CD4-positive, CD25-positive, alpha-beta regulatory T cell (primary cell): ENCODE data around the gene ZNF710. TPM values are rescaled to one million over a fixed set of nuclear protein-coding genes. Genes with fewer than 3 reads are reported as not detected.

Experiments used
- ATAC-seq, 2 donors: fragments of 150-1000 bp; cut with Tn5 transposase; one replicate each; pipeline ENCODE4 v1.10.0; 2021; ENCODE audit warnings: low read depth in 2 of 2, moderate number of reproducible peaks in 2 of 2, moderate library complexity in 1 of 2
- DNase-seq, 3 donors: peaks; one replicate each; pipeline versions ENCODE4 v3.0.0 to v3.0.0-alpha.2; 2012 to 2022; ENCODE audit warnings: mixed read lengths in 1 of 3
- H3K27ac ChIP-seq: one replicate; pipeline ENCODE4 v1.7.0; 2013; ENCODE audit warnings: mild to moderate bottlenecking, low read length; ENCODE audit not compliant: insufficient read depth, poor library complexity, severe bottlenecking
- H3K27me3 ChIP-seq: one replicate; pipeline ENCODE4 v1.7.0; 2013; ENCODE audit warnings: low read length; ENCODE audit not compliant: control insufficient read depth, insufficient read depth
- H3K36me3 ChIP-seq: one replicate; pipeline ENCODE4 v1.7.0; 2013; ENCODE audit warnings: mild to moderate bottlenecking, low read length, moderate library complexity; ENCODE audit not compliant: control insufficient read depth, insufficient read depth
- H3K4me1 ChIP-seq: 2 replicates; pipeline ENCODE4 v1.7.0; 2013; ENCODE audit warnings: mild to moderate bottlenecking, low read length; ENCODE audit not compliant: insufficient read depth, control insufficient read depth, poor library complexity, severe bottlenecking
- H3K4me3 ChIP-seq: one replicate; pipeline ENCODE4 v1.7.0; 2013; ENCODE audit warnings: low read depth, mild to moderate bottlenecking, low read length, moderate library complexity
- H3K9me3 ChIP-seq, 2 experiments: 1 replicate in 1 of 2; 2 replicates in 1 of 2; pipeline ENCODE4 v1.7.0; 2013; ENCODE audit warnings: low read length in 2 of 2, mild to moderate bottlenecking in 1 of 2, moderate library complexity in 1 of 2; ENCODE audit not compliant: control insufficient read depth in 2 of 2
- H3K27ac Mint-ChIP-seq, 3 donors: one replicate each; pipeline ENCODE4 v1.8.0; 2020 to 2022; ENCODE audit warnings: mild to moderate bottlenecking in 3 of 3, mixed read lengths in 3 of 3, moderate library complexity in 2 of 3
- H3K27me3 Mint-ChIP-seq: one replicate; pipeline ENCODE4 v1.8.0; 2022; ENCODE audit warnings: mild to moderate bottlenecking, mixed read lengths
- H3K36me3 Mint-ChIP-seq: one replicate; pipeline ENCODE4 v1.8.0; 2020; ENCODE audit warnings: mixed read lengths
- H3K4me1 Mint-ChIP-seq, 4 donors: one replicate each; pipeline ENCODE4 v1.8.0; 2020 to 2022; ENCODE audit warnings: mixed read lengths in 4 of 4, mild to moderate bottlenecking in 1 of 4
- H3K4me3 Mint-ChIP-seq, 4 donors: one replicate each; pipeline ENCODE4 v1.8.0; 2020 to 2022; ENCODE audit warnings: mild to moderate bottlenecking in 4 of 4, mixed read lengths in 4 of 4, moderate library complexity in 3 of 4
- H3K9me3 Mint-ChIP-seq, 7 donors: one replicate each; pipeline ENCODE4 v1.8.0; 2020 to 2022; ENCODE audit warnings: mixed read lengths in 7 of 7, mild to moderate bottlenecking in 3 of 7, moderate library complexity in 2 of 7
- polyA plus RNA-seq, 4 donors: library from polyadenylated mRNA; unstranded; fragments of 300-500 nt; fragmentation: Illumina TruSeq; gene quantifications; one replicate each; pipeline ENCODE4 v1.2.3, GENCODE V29; 2021
- total RNA-seq: library from RNA; stranded (reverse); gene quantifications from one replicate; pipeline ENCODE4 v1.2.3, GENCODE V29; 2022

The ZNF710 gene
- total and polyA plus RNA-seq, 5 donors from 2014 or later = 0.88 to 16.3 (median 2.1) TPM

GRCh38 chr15:90056529-90056928, 55.4 kb downstream of the ZNF710 start:
- H3K27ac Mint-ChIP-seq = no peak overlapping the region
- Histone ChIP-seq H3K9me3 (no peaks in the 10 kb centered on the region), H3K27me3 (no peaks in the 10 kb centered on the region), H3K4me3 (no peak overlapping the region), H3K4me1 (peaks cover 27% of the 10 kb centered on the region), H3K36me3 (no peaks in the 10 kb centered on the region), H3K27ac (no peak overlapping the region)
- H3K4me3 Mint-ChIP-seq = no peak overlapping the region
- DNase-seq (no peak), ATAC-seq (no peak)
- no peaks in the 10 kb centered on the region for H3K27me3 Mint-ChIP-seq
- peaks cover 6 to 67% (median 20%) of the 10 kb centered on the region in 4 donors for H3K4me1 Mint-ChIP-seq
- H3K9me3 Mint-ChIP-seq = peaks cover 0 to 3% (median 0%) of the 10 kb centered on the region in 7 donors
- H3K36me3 Mint-ChIP-seq = peaks cover 8% of the 10 kb centered on the region

DNA sequence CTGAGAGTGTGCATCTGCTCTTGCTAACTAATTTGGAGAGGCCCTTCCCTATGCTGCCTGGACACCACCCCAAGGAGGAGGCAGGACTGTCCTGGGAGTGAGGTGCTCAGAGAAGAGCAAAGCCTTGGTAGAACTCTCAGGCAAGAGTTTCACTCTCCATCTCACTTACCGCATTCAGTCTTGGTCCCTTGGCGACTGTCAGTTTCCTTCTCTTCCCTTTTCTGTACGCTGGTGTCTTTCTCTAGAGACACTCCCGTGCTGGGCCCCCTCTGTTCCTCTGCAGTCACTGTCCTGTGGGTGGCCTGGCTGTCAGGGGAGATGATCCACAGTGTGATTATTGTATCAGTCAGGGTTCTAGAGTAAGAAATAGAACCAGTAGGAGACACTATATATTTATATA, 57.2 kb downstream of the ZNF710 start:
- no peak overlapping the region for H3K4me3 Mint-ChIP-seq
- H3K4me1 Mint-ChIP-seq = peaks cover 6 to 73% (median 29%) of the 10 kb centered on the region in 4 donors
- Histone ChIP-seq H3K4me3 (no peak overlapping the region), H3K27me3 (no peaks in the 10 kb centered on the region), H3K9me3 (no peaks in the 10 kb centered on the region), H3K36me3 (no peaks in the 10 kb centered on the region), H3K27ac (peak overlapping the region; percentile 82), H3K4me1 (peaks cover 43% of the 10 kb centered on the region)
- H3K27me3 Mint-ChIP-seq = no peaks in the 10 kb centered on the region
- peaks cover 8% of the 10 kb centered on the region for H3K36me3 Mint-ChIP-seq
- no peak for ATAC-seq
- H3K9me3 Mint-ChIP-seq = peaks cover 0 to 3% (median 0%) of the 10 kb centered on the region in 7 donors
- peak overlapping the region; percentile 89 to 95 (median 92) for H3K27ac Mint-ChIP-seq
- no peak for DNase-seq

GRCh38 chr15:90058775-90059174, 57.7 kb downstream of the ZNF710 start:
- Histone ChIP-seq H3K36me3 (no peaks in the 10 kb centered on the region), H3K9me3 (no peaks in the 10 kb centered on the region), H3K4me3 (no peak overlapping the region), H3K27me3 (no peaks in the 10 kb centered on the region), H3K27ac (peak overlapping the region; percentile 82), H3K4me1 (peaks cover 43% of the 10 kb centered on the region)
- no peak for DNase-seq
- H3K27me3 Mint-ChIP-seq = no peaks in the 10 kb centered on the region
- no peak for ATAC-seq
- peaks cover 8% of the 10 kb centered on the region for H3K36me3 Mint-ChIP-seq
- H3K4me3 Mint-ChIP-seq = peak overlapping the region in 3 of 4 donors; percentile 23 to 69 (median 64)
- peak overlapping the region; percentile 92 to 98 (median 95) for H3K27ac Mint-ChIP-seq
- peaks cover 6 to 76% (median 29%) of the 10 kb centered on the region in 4 donors for H3K4me1 Mint-ChIP-seq
- H3K9me3 Mint-ChIP-seq = peaks cover 0 to 3% (median 0%) of the 10 kb centered on the region in 7 donors

- Mint-ChIP-seq H3K36me3 (peaks cover 8% of the 10 kb centered on the region), H3K4me3 (peak overlapping the region; percentile 32 to 69 (median 62)), H3K27me3 (no peaks in the 10 kb centered on the region), H3K9me3 (peaks cover 0 to 3% (median 0%) of the 10 kb centered on the region in 7 donors), H3K27ac (peak overlapping the region; percentile 92 to 98 (median 95)), H3K4me1 (peaks cover 6 to 73% (median 27%) of the 10 kb centered on the region in 4 donors)
- Histone ChIP-seq H3K36me3 (no peaks in the 10 kb centered on the region), H3K27ac (peak overlapping the region; percentile 82), H3K27me3 (no peaks in the 10 kb centered on the region), H3K9me3 (no peaks in the 10 kb centered on the region), H3K4me3 (no peak overlapping the region), H3K4me1 (peaks cover 43% of the 10 kb centered on the region)
- ATAC-seq (peak; percentile 74 to 76), DNase-seq (peak; percentile 23 to 88 (median 63))
Measured at GRCh38 chr15:90059208-90059985, 58.3 kb downstream of the ZNF710 start.

GRCh38 chr15:90060797-90061196, 59.7 kb downstream of the ZNF710 start:
- H3K4me3 Mint-ChIP-seq = peak overlapping the region in 3 of 4 donors; percentile 70 to 79 (median 71)
- H3K27ac Mint-ChIP-seq = peak overlapping the region; percentile 95 to 98 (median 95)
- peak overlapping the region; percentile 82 for H3K27ac ChIP-seq
- H3K27me3 Mint-ChIP-seq = no peaks in the 10 kb centered on the region
- no peaks in the 10 kb centered on the region for H3K9me3 ChIP-seq
- ATAC-seq (no peak), DNase-seq (no peak)
- peaks cover 43% of the 10 kb centered on the region for H3K4me1 ChIP-seq
- H3K9me3 Mint-ChIP-seq = peaks cover 0 to 3% (median 0%) of the 10 kb centered on the region in 7 donors
- H3K4me1 Mint-ChIP-seq = peaks cover 0 to 65% (median 24%) of the 10 kb centered on the region in 4 donors
- H3K4me3 ChIP-seq = no peak overlapping the region
- H3K27me3 ChIP-seq = no peaks in the 10 kb centered on the region
- H3K36me3 Mint-ChIP-seq = no peaks in the 10 kb centered on the region
- no peaks in the 10 kb centered on the region for H3K36me3 ChIP-seq

GRCh38 chr15:90062023-90062442, 60.9 kb downstream of the ZNF710 start:
- DNase-seq (peak; percentile 41 to 83 (median 61)), ATAC-seq (peak; percentile 11 to 40)
- peaks cover 0 to 3% (median 0%) of the 10 kb centered on the region in 7 donors for H3K9me3 Mint-ChIP-seq
- H3K4me1 Mint-ChIP-seq = peaks cover 0 to 64% (median 26%) of the 10 kb centered on the region in 4 donors
- Histone ChIP-seq H3K27me3 (no peaks in the 10 kb centered on the region), H3K36me3 (no peaks in the 10 kb centered on the region), H3K4me3 (no peak overlapping the region), H3K9me3 (no peaks in the 10 kb centered on the region), H3K4me1 (peaks cover 43% of the 10 kb centered on the region), H3K27ac (peak overlapping the region; percentile 82)
- peak overlapping the region; percentile 95 to 98 (median 95) for H3K27ac Mint-ChIP-seq
- H3K4me3 Mint-ChIP-seq = peak overlapping the region; percentile 71 to 89 (median 78)
- no peaks in the 10 kb centered on the region for H3K36me3 Mint-ChIP-seq
- no peaks in the 10 kb centered on the region for H3K27me3 Mint-ChIP-seq

DNA sequence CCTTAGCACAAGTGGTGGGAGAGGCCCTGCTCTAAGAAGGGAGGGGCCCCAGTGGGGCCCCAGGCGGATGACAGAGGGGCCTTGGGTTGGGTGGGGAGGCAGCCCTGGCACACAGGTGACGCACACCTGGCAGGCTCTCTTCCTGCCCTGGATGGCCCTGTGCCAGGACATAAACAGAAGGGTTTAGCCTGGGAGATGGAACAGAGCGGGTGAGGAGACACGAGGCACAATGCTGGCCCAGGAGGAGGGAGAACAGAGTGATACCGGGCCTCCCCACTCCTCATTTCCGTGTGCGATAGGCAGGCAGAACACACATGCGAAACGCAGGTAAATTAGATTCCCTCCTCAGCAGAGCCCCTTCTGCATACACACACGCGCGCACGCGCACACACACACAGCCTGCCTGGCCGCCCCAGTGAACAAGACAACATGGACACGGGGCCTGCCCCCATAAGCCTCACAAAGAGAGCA, 61.4 kb downstream of the ZNF710 start:
- peaks cover 0 to 3% (median 0%) of the 10 kb centered on the region in 7 donors for H3K9me3 Mint-ChIP-seq
- no peak overlapping the region for H3K4me3 ChIP-seq
- H3K27me3 ChIP-seq = no peaks in the 10 kb centered on the region
- H3K27ac Mint-ChIP-seq = peak overlapping the region; percentile 95 to 98 (median 95)
- H3K27ac ChIP-seq = peak overlapping the region; percentile 82
- peak; percentile 29 to 63 (median 50) for DNase-seq
- H3K4me1 Mint-ChIP-seq = peaks cover 0 to 61% (median 26%) of the 10 kb centered on the region in 4 donors
- no peaks in the 10 kb centered on the region for H3K36me3 ChIP-seq
- H3K4me1 ChIP-seq = peaks cover 43% of the 10 kb centered on the region
- no peaks in the 10 kb centered on the region for H3K36me3 Mint-ChIP-seq
- H3K4me3 Mint-ChIP-seq = peak overlapping the region; percentile 71 to 89 (median 78)
- no peaks in the 10 kb centered on the region for H3K27me3 Mint-ChIP-seq
- no peaks in the 10 kb centered on the region for H3K9me3 ChIP-seq
- peak; percentile 32 to 61 for ATAC-seq
